Liver (tissue), 9 donors: ENCODE measurements around the gene ATP6AP1. TPM values are rescaled to one million over a fixed set of nuclear protein-coding genes. Genes with fewer than 3 reads are reported as not detected.

Experiments used
- DNase-seq: peaks from one replicate; pipeline ENCODE4 v3.0.0-alpha.2; 2017; ENCODE audit warnings: low spot score
- H3K27ac ChIP-seq, 2 donors: one replicate each; pipeline ENCODE4 v1.7.0; 2013; ENCODE audit warnings: inconsistent platforms in 2 of 2, low read length in 2 of 2, control low read depth in 1 of 2, low read depth in 1 of 2, mild to moderate bottlenecking in 1 of 2
- H3K27me3 ChIP-seq, 4 donors: one replicate each; pipeline versions ENCODE4 v1.6.1 to v1.7.0; 2013; ENCODE audit warnings: low read length in 3 of 4, inconsistent platforms in 1 of 4, mild to moderate bottlenecking in 1 of 4, moderate library complexity in 1 of 4; ENCODE audit not compliant: control insufficient read depth in 4 of 4, insufficient read depth in 4 of 4
- H3K36me3 ChIP-seq, 4 donors: one replicate each; pipeline versions ENCODE4 v1.6.1 to v1.7.0; 2013; ENCODE audit warnings: low read length in 3 of 4, mild to moderate bottlenecking in 3 of 4, low read depth in 1 of 4, moderate library complexity in 1 of 4; ENCODE audit not compliant: control insufficient read depth in 4 of 4, insufficient read depth in 3 of 4
- H3K4me1 ChIP-seq, 4 donors: one replicate each; pipeline versions ENCODE4 v1.6.1 to v1.7.0; 2013; ENCODE audit warnings: low read length in 3 of 4, mild to moderate bottlenecking in 3 of 4, moderate library complexity in 1 of 4; ENCODE audit not compliant: control insufficient read depth in 4 of 4, insufficient read depth in 4 of 4
- H3K4me3 ChIP-seq, 3 donors: one replicate each; pipeline versions ENCODE4 v1.6.1 to v1.7.0; 2013; ENCODE audit warnings: low read length in 3 of 3, control low read depth in 1 of 3, low read depth in 1 of 3, mild to moderate bottlenecking in 1 of 3
- H3K9ac ChIP-seq, 2 donors: one replicate each; pipeline ENCODE4 v1.7.0; 2013; ENCODE audit warnings: low read length in 2 of 2, mild to moderate bottlenecking in 2 of 2, moderate library complexity in 2 of 2, control low read depth in 1 of 2, low read depth in 1 of 2
- H3K9me3 ChIP-seq, 4 donors: one replicate each; pipeline versions ENCODE4 v1.6.1 to v1.7.0; 2013; ENCODE audit warnings: low read length in 3 of 4; ENCODE audit not compliant: control insufficient read depth in 4 of 4
- ATF3 ChIP-seq: IDR thresholded peaks from 2 replicates; pipeline ENCODE4 v1.6.1; 2016; ENCODE audit warnings: antibody characterized with exemption
- CTCF ChIP-seq: fragments of 150-350 bp; IDR thresholded peaks from 2 replicates; pipeline ENCODE4 v1.5.1; 2017; ENCODE audit warnings: improper control_type of control experiment, low read depth, low read length; ENCODE audit not compliant: missing input control
- EGR1 ChIP-seq, 2 donors: IDR thresholded peaks; 2 replicates each; pipeline ENCODE4 v1.6.1; 2016 to 2018; ENCODE audit warnings: antibody characterized with exemption in 2 of 2, low read depth in 2 of 2
- FOXA1 ChIP-seq: IDR thresholded peaks from 2 replicates; pipeline ENCODE4 v1.6.1; 2016; ENCODE audit warnings: antibody characterized with exemption
- FOXA2 ChIP-seq: IDR thresholded peaks from 2 replicates; pipeline ENCODE4 v1.6.1; 2016; ENCODE audit warnings: antibody characterized with exemption
- GABPA ChIP-seq, 2 donors: IDR thresholded peaks in 1 of 2; conservative IDR thresholded peaks in 1 of 2; 2 replicates each; pipeline ENCODE4 v1.6.1; 2016; ENCODE audit warnings: antibody characterized with exemption in 2 of 2, mild to moderate bottlenecking in 1 of 2, moderate library complexity in 1 of 2
- HNF4A ChIP-seq, 2 donors: conservative IDR thresholded peaks; 2 replicates each; pipeline ENCODE4 v1.6.1; 2016; ENCODE audit warnings: antibody characterized with exemption in 2 of 2, mild to moderate bottlenecking in 2 of 2
- HNF4G ChIP-seq: IDR thresholded peaks from 2 replicates; pipeline ENCODE4 v1.6.1; 2016; ENCODE audit warnings: antibody characterized with exemption
- JUND ChIP-seq, 2 donors: IDR thresholded peaks; 2 replicates each; pipeline ENCODE4 v1.6.1; 2016; ENCODE audit warnings: antibody characterized with exemption in 2 of 2
- MAX ChIP-seq: IDR thresholded peaks from 2 replicates; pipeline ENCODE4 v1.6.1; 2016; ENCODE audit warnings: antibody characterized with exemption
- NR2F2 ChIP-seq: IDR thresholded peaks from 2 replicates; pipeline ENCODE4 v1.6.1; 2016; ENCODE audit warnings: antibody characterized with exemption
- RAD21 ChIP-seq, 2 donors: IDR thresholded peaks; 2 replicates each; pipeline ENCODE4 v1.6.1; 2016; ENCODE audit warnings: antibody characterized with exemption in 2 of 2, mild to moderate bottlenecking in 2 of 2
- REST ChIP-seq: IDR thresholded peaks from 2 replicates; pipeline ENCODE4 v1.6.1; 2016; ENCODE audit warnings: antibody characterized with exemption, mild to moderate bottlenecking
- SP1 ChIP-seq: IDR thresholded peaks from 2 replicates; pipeline ENCODE4 v1.6.1; 2018; ENCODE audit warnings: antibody characterized with exemption, mild to moderate bottlenecking
- TAF1 ChIP-seq: conservative IDR thresholded peaks from 2 replicates; pipeline ENCODE4 v1.6.1; 2016; ENCODE audit warnings: antibody characterized with exemption, mild to moderate bottlenecking
- YY1 ChIP-seq: IDR thresholded peaks from 2 replicates; pipeline ENCODE4 v1.6.1; 2016; ENCODE audit warnings: antibody characterized with exemption, mild to moderate bottlenecking
- ZBTB33 ChIP-seq: IDR thresholded peaks from 2 replicates; pipeline ENCODE4 v1.6.1; 2016; ENCODE audit warnings: antibody characterized with exemption
- WGBS: extraction: QIAGEN DNeasy Blood & Tissue Kit; methylation state at CpG from one replicate; pipeline ENCODE4 v1.1.7; 2013; 5-methylcytosine and 5-hydroxymethylcytosine counted together
- polyA plus RNA-seq, 2 donors: library from polyadenylated mRNA; stranded (reverse) in 1 of 2; unstranded in 1 of 2; fragments of 200-250 nt in 1 of 2; fragments of >200 nt in 1 of 2; fragmentation: Nextera tagmentation in 1 of 2; extraction: Ambion mirVana in 1 of 2; gene quantifications; one replicate each; pipeline versions ENCODE4 v1.2.1 to v1.2.3, GENCODE V29; 2013 to 2015
- total RNA-seq, 2 donors: library from RNA; depleted of rRNA; stranded (reverse); fragments of >200 nt; gene quantifications; one replicate each; pipeline ENCODE4 v1.2.3, GENCODE V29; 2014
- donor health status: healthy.
- donor health status: healthy.
- donor health status: healthy.
- donor health status: healthy.
- donor health status: healthy.

Gene ATP6AP1
- total and polyA plus RNA-seq, 4 donors, result 35.2 to 43.3 (median 40.8) TPM

DNA sequence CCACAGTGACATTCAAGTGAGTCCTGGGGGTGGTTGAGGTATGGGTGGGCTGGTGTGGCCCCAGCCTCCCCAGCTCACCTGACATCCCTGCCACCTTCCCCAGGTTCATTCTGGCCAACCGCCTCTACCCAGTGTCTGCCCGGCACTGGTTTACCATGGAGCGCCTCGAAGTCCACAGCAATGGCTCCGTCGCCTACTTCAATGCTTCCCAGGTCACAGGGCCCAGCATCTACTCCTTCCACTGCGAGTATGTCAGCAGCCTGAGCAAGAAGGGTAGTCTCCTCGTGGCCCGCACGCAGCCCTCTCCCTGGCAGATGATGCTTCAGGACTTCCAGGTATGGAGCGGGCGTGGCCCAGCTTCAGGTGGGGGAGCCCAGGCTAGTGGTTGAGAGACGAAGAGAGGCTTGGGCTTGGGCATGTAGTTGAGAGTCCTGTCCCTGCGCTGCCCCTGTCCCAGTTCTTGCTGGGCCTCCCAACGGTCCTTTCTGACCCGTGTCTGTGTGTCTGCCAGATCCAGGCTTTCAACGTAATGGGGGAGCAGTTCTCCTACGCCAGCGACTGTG, 6.8 kb downstream of the ATP6AP1 start:
- 96% methylated on average over 19 of the region's 19 CpGs for WGBS
- H3K4me1 ChIP-seq, result peaks cover 10 to 20% (median 14%) of the 10 kb centered on the region in 4 donors
- no peaks in the 10 kb centered on the region for H3K27me3 ChIP-seq
- H3K36me3 ChIP-seq, result peaks cover 3 to 10% (median 5%) of the 10 kb centered on the region in 4 donors
- no peak for DNase-seq
- H3K27ac ChIP-seq, result no peak overlapping the region
- H3K9ac ChIP-seq, result no peak overlapping the region
- H3K9me3 ChIP-seq, result no peaks in the 10 kb centered on the region
- no peak overlapping the region for H3K4me3 ChIP-seq
- TF ChIP-seq FOXA2 (no peak), MAX (no peak), ZBTB33 (no peak), GABPA (IDR thresholded peaks at IDR 0.05 in 1 of 2, conservative IDR thresholded peaks at IDR 0.05 in 1 of 2) (no peak), CTCF (no peak), JUND (IDR thresholded peaks at IDR 0.05) (no peak), EGR1 (IDR thresholded peaks at IDR 0.05; ENCODE audit: low read depth in 2 of 2) (no peak), SP1 (no peak), REST (no peak), HNF4G (no peak), HNF4A (conservative IDR thresholded peaks at IDR 0.05) (no peak), YY1 (no peak), FOXA1 (no peak), TAF1 (no peak), RAD21 (IDR thresholded peaks at IDR 0.05) (no peak), ATF3 (no peak), NR2F2 (no peak)
